HG02678 (cell line): Measurements from ENCODE around the gene NTPCR.

Experiments used
- ATAC-seq: cut with Tn5 transposase; IDR thresholded peaks from one replicate; pipeline ENCODE4 v1.9.1; 2021; ENCODE audit warnings: mild to moderate bottlenecking, moderate library complexity; ENCODE audit not compliant: unreplicated experiment

The NTPCR gene

GRCh38 chr1:232956081-232956480 is 5.7 kb downstream of the NTPCR start:
- no peak for ATAC-seq

DNA sequence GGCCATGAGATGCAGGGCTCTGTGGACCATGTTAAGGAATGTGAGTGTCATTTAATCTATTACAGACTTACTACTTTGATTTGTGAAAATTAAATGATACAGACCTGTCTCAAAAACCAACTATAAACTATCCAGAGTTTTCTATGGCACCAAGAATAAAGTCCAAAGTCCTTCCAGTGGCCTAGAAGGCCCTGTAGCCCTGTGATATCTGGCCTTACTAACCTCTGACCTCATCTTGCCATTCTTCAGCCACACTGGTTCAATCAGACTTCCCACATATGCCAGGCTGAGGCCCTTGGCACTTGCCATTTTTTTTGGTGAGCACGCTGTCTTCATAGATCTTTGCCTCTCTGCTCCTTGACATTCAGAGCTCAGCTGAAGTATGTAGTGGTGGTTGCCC is 7.7 kb downstream of the NTPCR start:
- ATAC-seq, result no peak

GRCh38 chr1:232962761-232963745 is 12.6 kb downstream of the NTPCR start:
- no peak for ATAC-seq

GRCh38 chr1:232964601-232965000 is 14.2 kb downstream of the NTPCR start:
- ATAC-seq, result no peak

- no peak for ATAC-seq
Measured at GRCh38 chr1:232965124-232965911, 14.9 kb downstream of the NTPCR start.

GRCh38 chr1:232965912-232966217 is 15.5 kb downstream of the NTPCR start:
- no peak for ATAC-seq

DNA sequence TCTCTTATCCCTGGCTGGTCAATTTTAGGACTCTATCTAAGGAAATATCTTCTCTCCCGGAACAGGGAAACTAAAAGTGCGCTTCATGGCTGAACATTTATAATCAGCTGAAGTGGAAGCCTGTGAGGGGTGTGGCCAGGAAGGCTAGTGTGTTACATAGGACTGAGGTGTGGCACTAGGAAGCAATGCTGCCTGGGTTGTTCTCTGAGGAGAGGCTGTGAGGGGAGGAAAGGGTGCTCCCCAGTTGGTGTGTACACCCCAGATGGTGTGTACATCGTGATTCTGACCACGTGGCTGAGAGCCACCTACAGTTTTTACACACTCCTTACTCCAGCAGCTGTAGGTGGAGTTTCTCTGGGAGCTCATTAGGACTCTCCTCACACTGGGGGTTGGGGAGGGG is 16.3 kb downstream of the NTPCR start:
- no peak for ATAC-seq

- ATAC-seq, result no peak
Measured at GRCh38 chr1:232968391-232968790, 18.0 kb downstream of the NTPCR start.

DNA sequence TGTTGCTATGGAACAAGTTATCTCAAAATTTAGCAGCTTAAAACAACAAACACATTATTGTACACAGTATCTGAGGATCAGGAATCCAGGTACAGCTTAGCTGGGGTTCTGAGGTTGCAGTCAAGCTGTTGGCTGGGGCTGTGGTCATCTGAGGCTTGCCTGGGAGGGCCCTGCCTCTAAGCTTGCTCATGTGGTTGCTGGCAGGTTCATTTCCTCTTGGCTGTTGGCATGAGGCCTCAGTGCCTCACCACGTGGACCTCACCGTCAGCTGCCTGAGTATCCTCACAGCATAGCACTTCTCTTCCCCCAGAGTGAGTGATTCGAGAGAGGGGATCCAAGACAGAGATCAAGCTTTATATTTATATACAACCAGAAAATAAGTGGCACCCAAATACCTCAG is 18.6 kb downstream of the NTPCR start:
- ATAC-seq, result no peak

DNA sequence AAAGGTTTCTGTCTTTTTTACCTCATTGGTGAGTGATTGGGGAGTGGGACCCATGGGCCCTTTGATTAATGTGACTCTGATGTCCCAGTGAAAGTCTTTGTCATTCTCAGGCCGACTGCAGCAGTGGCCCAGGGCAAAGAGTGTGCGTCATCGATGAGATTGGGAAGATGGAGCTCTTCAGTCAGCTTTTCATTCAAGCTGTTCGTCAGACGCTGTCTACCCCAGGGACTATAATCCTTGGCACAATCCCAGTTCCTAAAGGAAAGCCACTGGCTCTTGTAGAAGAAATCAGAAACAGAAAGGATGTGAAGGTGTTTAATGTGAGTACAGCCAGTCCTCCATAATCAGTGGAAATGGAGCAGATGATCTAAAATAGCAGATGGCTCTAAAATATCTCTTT is 19.4 kb downstream of the NTPCR start:
- ATAC-seq, result no peak

- ATAC-seq, result no peak
Measured at GRCh38 chr1:232970508-232970907, 20.1 kb downstream of the NTPCR start.

GRCh38 chr1:232973652-232974611 is 23.5 kb downstream of the NTPCR start:
- ATAC-seq, result no peak

- no peak for ATAC-seq
Measured at GRCh38 chr1:232974971-232975370, 24.6 kb downstream of the NTPCR start.

DNA sequence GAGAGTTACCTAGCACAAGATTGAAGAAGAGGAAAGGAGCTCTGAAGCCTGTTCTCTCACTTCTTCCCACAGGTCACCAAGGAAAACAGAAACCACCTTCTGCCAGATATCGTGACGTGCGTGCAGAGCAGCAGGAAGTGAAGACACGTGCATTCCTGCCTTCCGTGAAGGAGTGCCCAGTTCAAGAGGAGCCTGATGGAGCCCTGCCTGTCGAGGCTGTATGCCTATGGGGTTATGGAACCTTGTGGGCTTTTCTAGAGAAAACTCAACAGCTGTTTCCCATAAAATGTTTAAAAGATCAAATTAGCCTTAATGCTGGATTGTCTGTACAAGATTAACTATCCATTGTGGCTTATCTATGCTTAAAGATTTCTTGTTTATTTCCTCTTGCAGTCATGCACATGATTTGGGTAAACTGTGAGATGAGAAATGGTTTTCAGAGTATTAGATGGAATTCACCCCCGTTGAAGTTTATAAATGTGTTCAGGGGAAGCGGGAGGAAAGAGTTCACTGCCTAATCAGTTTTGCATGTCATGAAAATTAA is 27.8 kb downstream of the NTPCR start:
- peak; percentile 54 for ATAC-seq

DNA sequence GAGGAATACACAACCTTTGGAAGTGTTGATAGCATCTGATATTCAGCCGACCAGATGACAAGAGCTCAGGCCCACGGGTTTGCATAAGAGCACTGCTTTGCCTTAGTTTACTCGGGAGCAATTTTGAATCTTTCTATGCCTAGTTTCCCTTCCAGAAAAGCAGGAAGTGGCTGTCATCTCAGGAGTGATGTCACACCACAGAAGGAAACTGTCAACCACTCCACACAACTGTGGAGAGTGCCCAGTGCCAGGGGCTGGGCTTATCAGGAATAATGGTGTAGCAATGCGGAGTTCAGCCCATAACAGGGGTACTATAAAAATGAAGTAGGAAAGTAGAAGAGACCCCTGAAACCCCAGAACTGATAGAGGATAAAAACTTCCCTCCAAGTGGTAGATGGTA is 28.4 kb downstream of the NTPCR start:
- no peak for ATAC-seq

- ATAC-seq, result no peak
Measured at GRCh38 chr1:232979558-232979957, 29.1 kb downstream of the NTPCR start.

- no peak for ATAC-seq
Measured at GRCh38 chr1:232980355-232980978, 30.1 kb downstream of the NTPCR start.

DNA sequence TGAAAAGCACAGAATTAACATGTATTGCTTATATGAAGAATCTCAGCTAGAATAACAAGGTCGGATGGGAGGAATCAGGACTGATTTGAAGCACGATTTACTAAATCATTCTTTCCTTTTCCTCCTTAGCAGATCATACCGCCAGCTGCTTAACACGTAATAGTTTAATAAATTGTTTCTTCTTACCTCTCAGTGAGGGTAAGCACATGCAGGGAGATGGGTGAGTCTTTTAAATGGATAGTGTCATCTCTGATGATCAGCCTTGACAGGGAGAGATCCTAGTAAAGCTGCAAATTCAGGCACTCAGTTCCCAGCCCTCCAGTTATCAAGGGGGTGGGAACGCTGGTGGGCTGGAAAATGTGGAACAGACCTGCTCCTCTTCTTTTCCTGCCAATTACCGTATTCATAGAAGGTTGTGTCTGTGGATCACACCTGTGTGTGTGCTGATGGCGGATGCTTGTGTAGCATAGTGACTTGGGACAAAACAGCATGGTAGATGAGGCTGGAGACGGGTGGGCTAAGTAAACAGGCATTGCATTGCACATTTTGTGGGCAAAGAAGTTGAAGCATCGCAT is 30.7 kb downstream of the NTPCR start:
- ATAC-seq, result no peak

DNA sequence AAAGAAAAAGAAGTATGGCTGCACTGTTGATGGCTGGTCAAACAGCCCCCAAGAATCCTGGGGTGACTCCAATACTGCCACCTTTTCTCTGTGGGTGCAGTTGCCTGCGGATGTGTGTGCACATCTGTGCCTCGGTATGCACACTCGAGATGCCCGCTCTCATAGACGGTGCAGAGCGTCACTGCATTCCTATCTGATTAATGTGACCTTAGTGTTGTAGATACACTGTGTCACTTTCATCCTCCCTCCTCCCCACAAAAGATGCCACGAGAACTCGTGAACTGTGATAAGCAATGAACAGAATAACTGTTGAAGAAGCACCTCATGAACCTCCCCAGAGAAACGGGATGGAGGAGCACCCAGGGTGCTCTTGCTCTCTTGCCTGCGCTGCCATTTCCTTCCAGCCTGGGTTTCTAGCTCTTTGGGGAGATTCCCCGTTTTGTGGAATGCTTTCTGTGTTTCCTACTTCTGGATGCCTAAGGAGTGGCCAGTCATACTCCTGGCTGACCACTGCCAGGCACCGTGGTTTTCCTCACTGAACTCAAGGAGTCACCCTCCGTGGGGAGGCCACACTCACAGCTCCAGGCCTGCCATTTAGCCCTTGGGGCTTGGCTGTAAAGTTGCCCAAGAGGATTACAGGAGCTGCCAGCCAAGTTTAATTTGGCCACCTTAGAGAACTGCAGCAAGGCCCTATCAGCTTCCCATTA is 32.0 kb downstream of the NTPCR start:
- no peak for ATAC-seq
